PC-9 (cell line): Measurements from ENCODE around the gene MAPK10. TPM values are rescaled to one million over a fixed set of nuclear protein-coding genes. Genes with fewer than 3 reads are reported as not detected.

Experiments
- BruUV-seq: library from RNA; stranded (reverse); fragments of 400-500 nt; replicated peaks from 2 replicates; lab custom pipeline; 2021; lab: Mats Ljungman, UMichigan
- CTCF ChIA-PET: fragments of 300-600 bp; sonication (Branson Sonifier 250); formaldehyde crosslinking; loops from one replicate; lab custom pipeline; 2022; ENCODE audit warnings: antibody characterized with exemption; lab: Charles Lee
- POLR2A ChIA-PET: fragments of 300-600 bp; sonication (Branson Sonifier 250); formaldehyde crosslinking; loops from one replicate; lab custom pipeline; 2022; ENCODE audit warnings: antibody characterized with exemption; ENCODE audit not compliant: unreplicated experiment; lab: Charles Lee
- DNase-seq, 2 experiments: peaks; one replicate each; pipeline versions ENCODE4 v3.0.0 to v3.0.0-alpha.2; 2015 to 2022; ENCODE audit warnings: mixed read lengths in 1 of 2
- H2AFZ ChIP-seq: fragments of 200-600 bp; sonication (generic); 2 replicates; pipeline ENCODE4 v1.8.1; 2017; ENCODE audit warnings: antibody characterized with exemption
- H3F3A ChIP-seq: fragments of 200-600 bp; sonication (generic); 2 replicates; pipeline ENCODE4 v1.8.1; 2017; ENCODE audit warnings: antibody characterized with exemption, mild to moderate bottlenecking, low read depth; ENCODE audit not compliant: insufficient read depth
- H3K27ac ChIP-seq: fragments of 200-600 bp; sonication (generic); 2 replicates; pipeline ENCODE4 v1.6.1; 2016; ENCODE audit warnings: mixed run types
- H3K27me3 ChIP-seq: fragments of 200-600 bp; sonication (generic); 2 replicates; pipeline ENCODE4 v1.6.1; 2016; ENCODE audit warnings: low read depth, mixed run types; ENCODE audit not compliant: insufficient read depth
- H3K36me3 ChIP-seq: fragments of 200-600 bp; sonication (generic); 2 replicates; pipeline ENCODE4 v1.6.1; 2016; ENCODE audit warnings: low read depth, mixed run types
- H3K4me1 ChIP-seq: fragments of 200-600 bp; sonication (generic); replicated peaks from 2 replicates; pipeline ENCODE4 v1.6.1; 2016; ENCODE audit warnings: mixed run types; ENCODE audit not compliant: insufficient read depth
- H3K4me2 ChIP-seq: fragments of 200-600 bp; sonication (generic); 2 replicates; pipeline ENCODE4 v1.6.1; 2017; ENCODE audit warnings: mixed run types
- H3K4me3 ChIP-seq: fragments of 200-600 bp; sonication (generic); 2 replicates; pipeline ENCODE4 v1.6.1; 2016; ENCODE audit warnings: mixed run types
- H3K79me2 ChIP-seq: fragments of 200-600 bp; sonication (generic); 2 replicates; pipeline ENCODE4 v1.6.1; 2017; ENCODE audit warnings: low read depth, mixed run types
- H3K9me2 ChIP-seq: fragments of 200-600 bp; sonication (generic); 2 replicates; pipeline ENCODE4 v1.8.1; 2017; ENCODE audit warnings: mild to moderate bottlenecking; ENCODE audit not compliant: insufficient read depth
- H3K9me3 ChIP-seq: fragments of 200-600 bp; sonication (generic); 2 replicates; pipeline ENCODE4 v1.8.1; 2016; ENCODE audit warnings: low read depth; ENCODE audit not compliant: insufficient read depth
- H4K20me1 ChIP-seq: fragments of 200-600 bp; sonication (generic); 2 replicates; pipeline ENCODE4 v1.8.1; 2017; ENCODE audit not compliant: insufficient read depth
- CTCF ChIP-seq: fragments of 200-600 bp; sonication (generic); conservative IDR thresholded peaks from 2 replicates; pipeline ENCODE4 v1.6.1; 2017; ENCODE audit warnings: mixed run types, antibody characterized with exemption, mild to moderate bottlenecking, moderate library complexity
- EZH2 ChIP-seq: fragments of 200-600 bp; sonication (generic); IDR thresholded peaks from 2 replicates; pipeline ENCODE4 v1.8.0; 2017; ENCODE audit warnings: antibody characterized with exemption, low read depth
- intact Hi-C: fragments of 100-400 bp; cut with micrococcal nuclease; formaldehyde crosslinking; loops from one replicate; pipeline ENCODE4 v1.10.0; 2022; ENCODE audit not compliant: unreplicated experiment
- total RNA-seq: library from RNA; stranded (reverse); gene quantifications from 2 replicates; pipeline ENCODE4 v1.2.3, GENCODE V29; 2021

MAPK10 gene
- total RNA-seq, 1 experiment from 2014 or later = 4.2 TPM

- Histone ChIP-seq H3K9me2 (no peaks in the 10 kb centered on the region), H3K36me3 (no peaks in the 10 kb centered on the region), H3K4me3 (no peak overlapping the region), H3K79me2 (no peaks in the 10 kb centered on the region), H3K4me1 (peaks cover 32% of the 10 kb centered on the region), H3K9me3 (peaks cover 4% of the 10 kb centered on the region; the same call in 1 of the 2 replicates), H4K20me1 (no peaks in the 10 kb centered on the region), H2AFZ (no peak overlapping the region), H3K4me2 (no peak overlapping the region), H3K27me3 (no peaks in the 10 kb centered on the region), H3F3A (peaks cover 6% of the 10 kb centered on the region; the same call in 1 of the 2 replicates), H3K27ac (no peak overlapping the region)
- ChIA-PET CTCF (interaction anchor here (1.1 kb wide), 1 partner anchor 78 kb away, joined by 3 read pairs; no protein-coding TSS in a partner anchor), POLR2A (no interaction called here)
- TF ChIP-seq EZH2 = no peak
- no peak for DNase-seq
- BruUV-seq = no TSS peak
- intact Hi-C loops = no loop called here
These were observed 408.8 kb downstream of the MAPK10 start for GRCh38 chr4:85951099-85951498.

GRCh38 chr4:85946821-85947220 is 413.0 kb downstream of the MAPK10 start:
- POLR2A ChIA-PET = no interaction called here
- Histone ChIP-seq H3K79me2 (no peaks in the 10 kb centered on the region), H3K9me3 (no peaks in the 10 kb centered on the region), H3F3A (no peaks in the 10 kb centered on the region), H2AFZ (no peak overlapping the region), H4K20me1 (no peaks in the 10 kb centered on the region), H3K27ac (no peak overlapping the region), H3K9me2 (no peaks in the 10 kb centered on the region), H3K36me3 (no peaks in the 10 kb centered on the region), H3K4me2 (no peak overlapping the region), H3K27me3 (no peaks in the 10 kb centered on the region), H3K4me1 (no peaks in the 10 kb centered on the region), H3K4me3 (no peak overlapping the region)
- DNase-seq = no peak
- BruUV-seq = no TSS peak
- CTCF ChIA-PET = no interaction called here
- TF ChIP-seq EZH2 = no peak
- intact Hi-C loops = no loop called here

- H4K20me1 ChIP-seq = no peaks in the 10 kb centered on the region
- H3K9me3 ChIP-seq = no peaks in the 10 kb centered on the region
- no peak overlapping the region for H3K4me3 ChIP-seq
- BruUV-seq = no TSS peak
- H3K27ac ChIP-seq = no peak overlapping the region
- POLR2A ChIA-PET = no interaction called here
- H3F3A ChIP-seq = no peaks in the 10 kb centered on the region
- no peak for TF ChIP-seq CTCF
- TF ChIP-seq EZH2 = no peak
- intact Hi-C loops = no loop called here
- CTCF ChIA-PET = no interaction called here
- H3K79me2 ChIP-seq = no peaks in the 10 kb centered on the region
- DNase-seq = no peak
- no peaks in the 10 kb centered on the region for H3K36me3 ChIP-seq
- H2AFZ ChIP-seq = no peak overlapping the region
- H3K4me2 ChIP-seq = no peak overlapping the region
- H3K27me3 ChIP-seq = no peaks in the 10 kb centered on the region
- no peaks in the 10 kb centered on the region for H3K9me2 ChIP-seq
- no peaks in the 10 kb centered on the region for H3K4me1 ChIP-seq
These were observed 417.7 kb downstream of the MAPK10 start for GRCh38 chr4:85942107-85942506.

GRCh38 chr4:85940151-85940550 is 419.7 kb downstream of the MAPK10 start:
- H3K4me3 ChIP-seq = no peak overlapping the region
- no peaks in the 10 kb centered on the region for H3K9me2 ChIP-seq
- no peak for TF ChIP-seq CTCF
- TF ChIP-seq EZH2 = no peak
- H3K9me3 ChIP-seq = no peaks in the 10 kb centered on the region
- no peak overlapping the region for H2AFZ ChIP-seq
- H4K20me1 ChIP-seq = no peaks in the 10 kb centered on the region
- no peak overlapping the region for H3K4me2 ChIP-seq
- no peaks in the 10 kb centered on the region for H3K4me1 ChIP-seq
- no peaks in the 10 kb centered on the region for H3F3A ChIP-seq
- ChIA-PET CTCF (no interaction called here), POLR2A (no interaction called here)
- BruUV-seq = no TSS peak
- DNase-seq = no peak
- H3K27ac ChIP-seq = no peak overlapping the region
- H3K27me3 ChIP-seq = no peaks in the 10 kb centered on the region
- H3K79me2 ChIP-seq = no peaks in the 10 kb centered on the region
- intact Hi-C loops = no loop called here
- no peaks in the 10 kb centered on the region for H3K36me3 ChIP-seq

Other genes with a start within 250 kb of the MAPK10 start
- 6.9 and 8.3 TPM in 2 replicates for gene PTPN13, start 234.3 kb upstream of the MAPK10 start, total RNA-seq